ENCODE results near the gene FANCL. TPM values are rescaled to one million over a fixed set of nuclear protein-coding genes. Genes with fewer than 3 reads are reported as not detected.
A peak's percentile ranks its signal among the peaks of the same experiment; 100 is the strongest.
"Not testable (repeated sequence)": the region's sequence is repeated elsewhere in the genome, so short reads cannot be mapped to it uniquely, and the experiment has no call there.

The FANCL gene
- 1.3 TPM for polyA plus RNA-seq (2012; ENCODE audit: insufficient read depth, insufficient read length, low read depth)

DNA sequence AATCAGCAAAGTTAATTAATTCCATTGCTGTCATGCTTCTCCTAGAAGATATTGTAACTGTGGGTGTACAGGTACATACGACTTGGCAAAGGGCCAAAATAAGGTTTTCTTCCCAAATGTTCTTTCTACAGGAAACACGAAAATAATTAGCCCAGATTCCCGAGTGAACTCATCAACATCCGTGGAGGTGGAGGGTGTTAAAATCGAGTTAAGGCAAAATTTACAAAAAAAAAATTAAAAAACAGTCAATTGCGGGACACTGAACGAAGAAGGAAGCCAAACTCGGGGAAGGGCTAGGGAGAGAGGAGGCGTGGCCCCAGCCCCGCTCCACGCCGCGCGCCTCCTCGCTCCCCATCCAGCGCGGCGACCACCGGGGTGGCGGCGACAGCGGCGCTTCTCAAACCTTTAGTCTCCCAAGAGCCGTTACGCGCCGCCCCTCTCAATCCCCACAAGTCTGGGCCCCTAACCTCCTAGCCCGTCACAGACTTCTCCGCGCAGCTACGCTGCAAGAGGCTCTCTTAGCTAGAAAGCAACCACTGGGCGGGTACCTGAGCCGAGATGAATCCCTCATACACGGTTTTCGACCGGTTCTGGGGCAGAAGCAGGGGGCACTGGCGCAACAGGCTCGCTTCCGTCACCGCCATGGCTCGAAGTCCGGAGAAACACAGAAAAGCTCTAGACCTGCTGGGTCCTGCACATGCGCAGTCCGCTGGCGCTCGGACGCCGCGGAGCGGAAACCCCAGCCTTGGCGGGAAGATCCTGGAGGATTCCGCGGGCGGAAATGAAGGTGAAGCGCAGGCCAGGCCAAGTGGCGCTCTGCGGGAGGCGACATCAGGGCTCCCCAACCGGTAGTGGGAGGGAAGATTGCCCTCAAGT lies at the start of gene FANCL:
FANCL (minus strand) TSS at position 656 of the 876 bp plus-strand sequence; CDS start at position 644, 12 bp downstream.
- no peaks in the 10 kb centered on the region for H3K36me3 ChIP-seq
- peak; percentile 87 for DNase-seq
- H3K27me3 ChIP-seq = no peaks in the 10 kb centered on the region
- TF ChIP-seq, protein P1, sequence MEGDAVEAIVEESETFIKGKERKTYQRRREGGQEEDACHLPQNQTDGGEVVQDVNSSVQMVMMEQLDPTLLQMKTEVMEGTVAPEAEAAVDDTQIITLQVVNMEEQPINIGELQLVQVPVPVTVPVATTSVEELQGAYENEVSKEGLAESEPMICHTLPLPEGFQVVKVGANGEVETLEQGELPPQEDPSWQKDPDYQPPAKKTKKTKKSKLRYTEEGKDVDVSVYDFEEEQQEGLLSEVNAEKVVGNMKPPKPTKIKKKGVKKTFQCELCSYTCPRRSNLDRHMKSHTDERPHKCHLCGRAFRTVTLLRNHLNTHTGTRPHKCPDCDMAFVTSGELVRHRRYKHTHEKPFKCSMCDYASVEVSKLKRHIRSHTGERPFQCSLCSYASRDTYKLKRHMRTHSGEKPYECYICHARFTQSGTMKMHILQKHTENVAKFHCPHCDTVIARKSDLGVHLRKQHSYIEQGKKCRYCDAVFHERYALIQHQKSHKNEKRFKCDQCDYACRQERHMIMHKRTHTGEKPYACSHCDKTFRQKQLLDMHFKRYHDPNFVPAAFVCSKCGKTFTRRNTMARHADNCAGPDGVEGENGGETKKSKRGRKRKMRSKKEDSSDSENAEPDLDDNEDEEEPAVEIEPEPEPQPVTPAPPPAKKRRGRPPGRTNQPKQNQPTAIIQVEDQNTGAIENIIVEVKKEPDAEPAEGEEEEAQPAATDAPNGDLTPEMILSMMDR (IDR thresholded peaks at IDR 0.05; ENCODE audit: low read depth, low read length) = no peak
- peak within 1 kb of the TSS; percentile 80 for H3K4me3 ChIP-seq (ENCODE audit: low read depth, low read length)
- H3K4me1 ChIP-seq = peaks cover 3% of the 10 kb centered on the region; the same call in 1 of the 2 replicates
- H3K9me3 ChIP-seq = no peaks in the 10 kb centered on the region

DNA sequence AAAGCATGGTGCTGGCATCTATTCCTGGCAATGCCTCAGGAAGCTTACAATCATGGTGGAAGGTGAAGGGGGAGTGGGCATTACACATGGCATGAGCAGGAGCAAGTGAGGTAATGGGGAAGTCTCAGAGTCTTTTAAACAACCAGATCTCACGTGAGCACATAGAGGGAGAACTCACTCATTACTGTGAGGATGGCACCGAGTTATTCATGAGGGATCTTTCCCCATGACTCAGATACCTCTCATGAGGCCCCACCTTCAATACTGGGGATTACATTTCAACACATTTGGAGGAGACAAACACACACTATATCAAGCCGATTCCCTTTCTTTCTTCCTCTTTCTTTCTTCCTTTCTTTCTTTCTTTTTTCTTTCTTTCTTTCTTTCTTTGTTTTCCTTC lies 47.9 kb upstream of the FANCL start:
- TF ChIP-seq, protein P1 (IDR thresholded peaks at IDR 0.05; ENCODE audit: low read depth, low read length) = no peak
- Histone ChIP-seq H3K36me3 (no peaks in the 10 kb centered on the region), H3K27me3 (no peaks in the 10 kb centered on the region), H3K4me3 (ENCODE audit: low read depth, low read length) (no peak overlapping the region), H3K4me1 (no peaks in the 10 kb centered on the region), H3K9me3 (no peaks in the 10 kb centered on the region)
- no peak for DNase-seq

DNA sequence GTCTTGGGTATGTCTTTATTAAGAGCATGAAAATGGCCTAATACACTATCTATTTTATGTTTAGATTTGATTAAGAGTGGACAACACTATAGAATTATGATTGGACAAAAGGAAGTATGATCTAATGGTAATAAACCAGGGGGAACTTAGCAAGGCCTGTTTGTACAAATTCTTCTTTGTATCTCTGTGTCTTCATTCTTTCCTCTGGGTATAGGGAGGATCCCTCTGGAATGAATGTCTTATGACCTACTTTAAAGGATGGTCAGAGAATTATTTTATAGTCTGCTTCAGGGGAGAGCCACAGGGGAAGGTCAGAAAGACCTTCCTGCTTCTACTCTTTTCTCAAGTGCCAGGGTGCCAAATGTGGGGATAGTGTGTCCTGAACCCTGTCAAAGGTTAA lies 42.8 kb upstream of the FANCL start:
- Histone ChIP-seq H3K36me3 (no peaks in the 10 kb centered on the region), H3K4me3 (ENCODE audit: low read depth, low read length) (no peak overlapping the region), H3K4me1 (no peaks in the 10 kb centered on the region), H3K9me3 (no peaks in the 10 kb centered on the region), H3K27me3 (no peaks in the 10 kb centered on the region)
- TF ChIP-seq, protein P1 (IDR thresholded peaks at IDR 0.05; ENCODE audit: low read depth, low read length) = no peak
- DNase-seq = no peak

DNA sequence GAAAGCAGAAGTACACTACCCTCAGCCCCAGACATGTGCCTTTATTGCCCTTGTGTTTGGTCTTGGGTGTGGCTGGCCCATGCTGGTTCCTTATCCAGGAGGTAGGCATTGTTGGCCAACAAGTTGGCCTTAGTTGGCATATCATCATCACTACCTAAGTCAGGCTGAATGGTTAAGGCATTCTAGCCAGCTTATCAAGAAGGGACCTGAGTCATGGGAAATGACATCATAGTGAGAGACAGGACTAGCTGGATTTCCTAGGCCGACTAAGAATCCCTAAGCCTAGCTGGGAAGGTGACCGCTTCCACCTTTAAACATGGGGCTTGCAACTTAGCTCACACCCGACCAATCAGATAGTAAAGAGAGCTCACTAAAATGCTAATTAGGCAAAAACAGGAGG lies 34.0 kb upstream of the FANCL start:
- not testable (repeated sequence) for H3K4me3 ChIP-seq (ENCODE audit: low read depth, low read length); DNase-seq; H3K27me3 ChIP-seq; H3K9me3 ChIP-seq; H3K36me3 ChIP-seq; H3K4me1 ChIP-seq

DNA sequence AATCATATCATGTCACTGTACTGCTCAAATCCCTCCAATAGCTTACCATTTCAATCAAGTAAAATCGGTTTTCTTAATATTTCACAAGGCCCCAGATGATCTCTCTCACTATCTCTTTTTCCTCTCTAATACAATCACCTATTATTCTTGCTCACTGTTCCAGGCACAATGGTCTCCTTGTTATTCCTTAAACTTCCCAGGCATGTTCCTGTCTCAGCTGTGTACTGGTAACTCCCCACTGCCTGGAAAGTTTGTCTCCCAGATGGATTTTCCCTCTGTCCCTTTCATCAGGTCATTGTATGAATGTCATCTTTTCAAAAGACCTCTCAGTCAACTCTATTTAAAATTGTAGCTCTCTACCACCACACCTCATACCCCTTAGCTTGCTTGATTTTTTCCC lies 30.7 kb upstream of the FANCL start:
- Histone ChIP-seq H3K36me3 (no peaks in the 10 kb centered on the region), H3K27me3 (no peaks in the 10 kb centered on the region), H3K4me1 (no peaks in the 10 kb centered on the region), H3K9me3 (no peaks in the 10 kb centered on the region), H3K4me3 (ENCODE audit: low read depth, low read length) (no peak overlapping the region)
- TF ChIP-seq, protein P1 (IDR thresholded peaks at IDR 0.05; ENCODE audit: low read depth, low read length) = no peak
- DNase-seq = no peak

DNA sequence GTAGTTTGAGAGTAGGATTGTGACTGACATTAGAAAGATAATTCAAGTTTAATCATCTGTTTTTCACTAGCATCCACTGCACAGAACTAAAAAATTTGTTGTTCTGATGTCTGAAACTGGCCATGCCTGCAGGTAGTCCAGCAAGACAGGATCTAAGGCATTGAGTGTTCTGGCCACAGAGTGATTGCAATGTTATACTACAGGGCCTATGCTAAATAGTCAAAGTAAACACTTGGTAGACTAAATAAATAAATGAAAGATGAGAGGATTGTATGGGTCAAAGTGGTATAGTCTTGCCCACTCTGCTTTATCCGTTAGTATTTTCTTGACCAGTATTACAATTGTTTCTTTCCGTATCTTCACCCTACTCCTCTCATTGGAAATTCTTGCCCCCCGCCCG lies 27.6 kb upstream of the FANCL start:
- no peak overlapping the region for H3K4me3 ChIP-seq (ENCODE audit: low read depth, low read length)
- H3K9me3 ChIP-seq = no peaks in the 10 kb centered on the region
- DNase-seq = no peak
- H3K27me3 ChIP-seq = no peaks in the 10 kb centered on the region
- no peaks in the 10 kb centered on the region for H3K36me3 ChIP-seq
- H3K4me1 ChIP-seq = no peaks in the 10 kb centered on the region
- TF ChIP-seq, protein P1 (IDR thresholded peaks at IDR 0.05; ENCODE audit: low read depth, low read length) = no peak

Measured in BE2C (cell line).